ENCODE data around the gene ETV3L.

The ETV3L gene

GRCh38 chr1:157099633-157100009, at the start of gene ETV3L:
Gene ETV3L, minus strand, starts transcription at chr1:157099808. Its CDS starts 285 bp downstream, at chr1:157099523.
- peak; percentile 23 for DNase-seq
- in situ Hi-C loops (cut with MboI; ENCODE audit: low pct_unique_long_range_greater_than_20kb, low sequenced_read_pairs) = loop anchor here (10.0 kb wide), 1 partner anchor 65 kb away; no protein-coding TSS in a partner anchor

GRCh38 chr1:157147906-157148700, 48.5 kb upstream of the ETV3L start:
- in situ Hi-C loops (cut with MboI; ENCODE audit: low pct_unique_long_range_greater_than_20kb, low sequenced_read_pairs) = no loop called here
- peak; percentile 68 for DNase-seq

GRCh38 chr1:157147037-157147436, 47.4 kb upstream of the ETV3L start:
- DNase-seq = no peak
- in situ Hi-C loops (cut with MboI; ENCODE audit: low pct_unique_long_range_greater_than_20kb, low sequenced_read_pairs) = no loop called here

GRCh38 chr1:157146244-157146643, 46.6 kb upstream of the ETV3L start:
- DNase-seq = no peak
- in situ Hi-C loops (cut with MboI; ENCODE audit: low pct_unique_long_range_greater_than_20kb, low sequenced_read_pairs) = no loop called here

GRCh38 chr1:157145076-157145475, 45.5 kb upstream of the ETV3L start:
- in situ Hi-C loops (cut with MboI; ENCODE audit: low pct_unique_long_range_greater_than_20kb, low sequenced_read_pairs) = no loop called here

GRCh38 chr1:157144509-157144908, 44.9 kb upstream of the ETV3L start:
- in situ Hi-C loops (cut with MboI; ENCODE audit: low pct_unique_long_range_greater_than_20kb, low sequenced_read_pairs) = no loop called here
- no peak for DNase-seq

More at GRCh38 chr1:157145076-157145475, 45.5 kb upstream of the ETV3L start:
- DNase-seq = no peak

- DNase-seq = no peak
- in situ Hi-C loops (cut with MboI; ENCODE audit: low pct_unique_long_range_greater_than_20kb, low sequenced_read_pairs) = no loop called here
Measured at GRCh38 chr1:157142765-157143423, 43.3 kb upstream of the ETV3L start.

- in situ Hi-C loops (cut with MboI; ENCODE audit: low pct_unique_long_range_greater_than_20kb, low sequenced_read_pairs) = no loop called here
- DNase-seq = no peak
Measured at GRCh38 chr1:157142201-157142600, 42.6 kb upstream of the ETV3L start.

GRCh38 chr1:157141212-157141855, 41.7 kb upstream of the ETV3L start:
- no peak for DNase-seq
- in situ Hi-C loops (cut with MboI; ENCODE audit: low pct_unique_long_range_greater_than_20kb, low sequenced_read_pairs) = no loop called here

- in situ Hi-C loops (cut with MboI; ENCODE audit: low pct_unique_long_range_greater_than_20kb, low sequenced_read_pairs) = no loop called here
Measured at GRCh38 chr1:157140063-157140588, 40.5 kb upstream of the ETV3L start.

GRCh38 chr1:157139052-157139715, 39.6 kb upstream of the ETV3L start:
- DNase-seq = no peak
- in situ Hi-C loops (cut with MboI; ENCODE audit: low pct_unique_long_range_greater_than_20kb, low sequenced_read_pairs) = no loop called here

More at GRCh38 chr1:157140063-157140588, 40.5 kb upstream of the ETV3L start:
- no peak for DNase-seq

- in situ Hi-C loops (cut with MboI; ENCODE audit: low pct_unique_long_range_greater_than_20kb, low sequenced_read_pairs) = no loop called here
- DNase-seq = peak; percentile 95
Measured at GRCh38 chr1:157138220-157139051, 38.8 kb upstream of the ETV3L start, which contains the start of gene ETV3. Gene ETV3, minus strand, starts transcription at chr1:157138395. Its CDS starts 2,043 bp downstream, at chr1:157136352.

- peak; percentile 75 for DNase-seq
- in situ Hi-C loops (cut with MboI; ENCODE audit: low pct_unique_long_range_greater_than_20kb, low sequenced_read_pairs) = no loop called here
Measured at GRCh38 chr1:157137408-157138219, 38.0 kb upstream of the ETV3L start.

GRCh38 chr1:157137046-157137407, 37.4 kb upstream of the ETV3L start:
- in situ Hi-C loops (cut with MboI; ENCODE audit: low pct_unique_long_range_greater_than_20kb, low sequenced_read_pairs) = no loop called here
- peak; percentile 55 for DNase-seq

- in situ Hi-C loops (cut with MboI; ENCODE audit: low pct_unique_long_range_greater_than_20kb, low sequenced_read_pairs) = no loop called here
- DNase-seq = no peak
Measured at GRCh38 chr1:157136133-157136532, 36.5 kb upstream of the ETV3L start.

- DNase-seq = no peak
- in situ Hi-C loops (cut with MboI; ENCODE audit: low pct_unique_long_range_greater_than_20kb, low sequenced_read_pairs) = no loop called here
Measured at GRCh38 chr1:157135646-157136045, 36.0 kb upstream of the ETV3L start.

GRCh38 chr1:157135070-157135469, 35.5 kb upstream of the ETV3L start:
- no peak for DNase-seq
- in situ Hi-C loops (cut with MboI; ENCODE audit: low pct_unique_long_range_greater_than_20kb, low sequenced_read_pairs) = no loop called here

- in situ Hi-C loops (cut with MboI; ENCODE audit: low pct_unique_long_range_greater_than_20kb, low sequenced_read_pairs) = no loop called here
- DNase-seq = no peak
Measured at GRCh38 chr1:157134442-157134841, 34.8 kb upstream of the ETV3L start.

Data from KBM-7 (cell line).